ENCODE results near the gene ZSCAN2.

DNA sequence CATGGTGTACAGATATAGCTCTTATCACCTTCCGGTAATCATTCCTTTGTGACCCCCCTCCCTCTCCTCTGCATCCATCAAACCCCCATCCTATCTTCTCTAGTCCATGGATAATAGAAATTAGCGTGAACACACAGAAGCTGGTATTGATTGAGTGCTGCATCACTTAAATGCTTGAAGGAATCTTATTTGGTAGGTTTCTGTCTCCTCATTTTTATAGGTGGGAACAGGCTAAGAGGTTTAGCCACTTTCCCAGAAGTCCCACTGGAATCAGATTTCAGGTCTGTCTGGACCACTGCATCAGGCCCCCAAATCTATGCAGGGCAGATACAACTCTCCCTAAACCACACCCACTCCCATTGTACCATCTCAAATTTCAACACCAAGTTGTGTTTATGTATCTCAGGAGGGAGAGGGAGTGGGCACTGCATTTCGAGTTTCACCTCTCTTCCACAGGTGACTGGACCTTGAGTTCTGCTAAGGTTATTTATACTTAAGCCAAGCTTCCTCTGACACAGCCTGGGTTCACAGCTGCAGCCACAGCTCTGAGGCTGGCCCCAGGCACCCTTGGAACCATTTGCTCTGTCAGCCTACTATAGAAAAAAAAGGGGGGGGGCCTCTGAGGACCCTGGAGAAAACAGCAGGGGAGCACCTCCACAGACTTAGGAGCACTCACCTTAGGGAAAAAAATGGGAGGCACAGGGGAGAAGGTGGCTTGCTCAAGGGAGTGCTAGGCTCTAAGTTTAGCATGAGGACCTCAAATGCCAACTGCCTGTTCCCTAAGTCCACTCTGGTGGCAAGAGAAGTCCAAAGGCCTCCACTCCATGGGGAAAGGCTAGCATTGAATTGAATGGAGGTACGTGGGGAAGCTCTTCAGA is 59.3 kb downstream of the ZSCAN2 start:
- TF ChIP-seq, protein P1, sequence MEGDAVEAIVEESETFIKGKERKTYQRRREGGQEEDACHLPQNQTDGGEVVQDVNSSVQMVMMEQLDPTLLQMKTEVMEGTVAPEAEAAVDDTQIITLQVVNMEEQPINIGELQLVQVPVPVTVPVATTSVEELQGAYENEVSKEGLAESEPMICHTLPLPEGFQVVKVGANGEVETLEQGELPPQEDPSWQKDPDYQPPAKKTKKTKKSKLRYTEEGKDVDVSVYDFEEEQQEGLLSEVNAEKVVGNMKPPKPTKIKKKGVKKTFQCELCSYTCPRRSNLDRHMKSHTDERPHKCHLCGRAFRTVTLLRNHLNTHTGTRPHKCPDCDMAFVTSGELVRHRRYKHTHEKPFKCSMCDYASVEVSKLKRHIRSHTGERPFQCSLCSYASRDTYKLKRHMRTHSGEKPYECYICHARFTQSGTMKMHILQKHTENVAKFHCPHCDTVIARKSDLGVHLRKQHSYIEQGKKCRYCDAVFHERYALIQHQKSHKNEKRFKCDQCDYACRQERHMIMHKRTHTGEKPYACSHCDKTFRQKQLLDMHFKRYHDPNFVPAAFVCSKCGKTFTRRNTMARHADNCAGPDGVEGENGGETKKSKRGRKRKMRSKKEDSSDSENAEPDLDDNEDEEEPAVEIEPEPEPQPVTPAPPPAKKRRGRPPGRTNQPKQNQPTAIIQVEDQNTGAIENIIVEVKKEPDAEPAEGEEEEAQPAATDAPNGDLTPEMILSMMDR (IDR thresholded peaks at IDR 0.05) = no peak
- TF ChIP-seq POLR2A (IDR thresholded peaks at IDR 0.05) = no peak

Measured in uterus (tissue), 2 donors.